ENCODE results near the gene TNFRSF13B. TPM values are rescaled to one million over a fixed set of nuclear protein-coding genes. Genes with fewer than 3 reads are reported as not detected.

TNFRSF13B gene
- total RNA-seq, 1 experiment from 2014 or later = not detected

DNA sequence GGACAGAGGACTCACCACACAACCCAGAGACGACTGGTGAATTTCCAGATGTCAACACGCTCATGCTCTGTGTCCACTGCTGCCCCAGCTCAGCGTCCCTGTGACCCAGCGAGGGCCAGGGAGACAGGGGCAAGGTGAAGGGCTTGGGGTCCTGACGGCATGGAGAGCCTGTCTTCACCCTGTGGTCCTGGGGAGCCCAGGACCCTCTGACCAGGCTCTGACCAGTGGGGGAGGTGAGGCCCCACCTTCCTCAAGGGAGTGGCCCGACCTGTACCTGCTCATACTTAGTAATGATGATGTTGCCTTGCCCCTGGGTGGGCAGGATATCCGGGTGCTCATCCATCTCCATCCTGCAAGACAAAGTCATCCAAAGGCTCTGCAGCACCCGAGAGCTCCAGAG, 39.8 kb downstream of the TNFRSF13B start:
- no peaks in the 10 kb centered on the region for H3K4me1 Mint-ChIP-seq (ENCODE audit: insufficient read depth, unreplicated experiment)
- CTCF ChIA-PET = no interaction called here
- no peak for DNase-seq (ENCODE audit: unreplicated experiment)
- no peak overlapping the region for H3K4me3 Mint-ChIP-seq (ENCODE audit: unreplicated experiment)
- no peak overlapping the region for H3K27ac Mint-ChIP-seq (ENCODE audit: low read depth, unreplicated experiment)
- BruUV-seq (replicated peaks) = no TSS peak
- TF ChIP-seq, protein P1, sequence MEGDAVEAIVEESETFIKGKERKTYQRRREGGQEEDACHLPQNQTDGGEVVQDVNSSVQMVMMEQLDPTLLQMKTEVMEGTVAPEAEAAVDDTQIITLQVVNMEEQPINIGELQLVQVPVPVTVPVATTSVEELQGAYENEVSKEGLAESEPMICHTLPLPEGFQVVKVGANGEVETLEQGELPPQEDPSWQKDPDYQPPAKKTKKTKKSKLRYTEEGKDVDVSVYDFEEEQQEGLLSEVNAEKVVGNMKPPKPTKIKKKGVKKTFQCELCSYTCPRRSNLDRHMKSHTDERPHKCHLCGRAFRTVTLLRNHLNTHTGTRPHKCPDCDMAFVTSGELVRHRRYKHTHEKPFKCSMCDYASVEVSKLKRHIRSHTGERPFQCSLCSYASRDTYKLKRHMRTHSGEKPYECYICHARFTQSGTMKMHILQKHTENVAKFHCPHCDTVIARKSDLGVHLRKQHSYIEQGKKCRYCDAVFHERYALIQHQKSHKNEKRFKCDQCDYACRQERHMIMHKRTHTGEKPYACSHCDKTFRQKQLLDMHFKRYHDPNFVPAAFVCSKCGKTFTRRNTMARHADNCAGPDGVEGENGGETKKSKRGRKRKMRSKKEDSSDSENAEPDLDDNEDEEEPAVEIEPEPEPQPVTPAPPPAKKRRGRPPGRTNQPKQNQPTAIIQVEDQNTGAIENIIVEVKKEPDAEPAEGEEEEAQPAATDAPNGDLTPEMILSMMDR (IDR thresholded peaks at IDR 0.05; ENCODE audit: unreplicated experiment) = no peak
- H3K36me3 Mint-ChIP-seq (ENCODE audit: insufficient read depth, unreplicated experiment) = no peaks in the 10 kb centered on the region
- H3K9me3 Mint-ChIP-seq (ENCODE audit: unreplicated experiment) = no peaks in the 10 kb centered on the region
- POLR2A ChIA-PET = no interaction called here
- intact Hi-C loops (cut with micrococcal nuclease) = no loop called here
- H3K27me3 Mint-ChIP-seq (ENCODE audit: insufficient read depth, unreplicated experiment) = peaks cover 4% of the 10 kb centered on the region

DNA sequence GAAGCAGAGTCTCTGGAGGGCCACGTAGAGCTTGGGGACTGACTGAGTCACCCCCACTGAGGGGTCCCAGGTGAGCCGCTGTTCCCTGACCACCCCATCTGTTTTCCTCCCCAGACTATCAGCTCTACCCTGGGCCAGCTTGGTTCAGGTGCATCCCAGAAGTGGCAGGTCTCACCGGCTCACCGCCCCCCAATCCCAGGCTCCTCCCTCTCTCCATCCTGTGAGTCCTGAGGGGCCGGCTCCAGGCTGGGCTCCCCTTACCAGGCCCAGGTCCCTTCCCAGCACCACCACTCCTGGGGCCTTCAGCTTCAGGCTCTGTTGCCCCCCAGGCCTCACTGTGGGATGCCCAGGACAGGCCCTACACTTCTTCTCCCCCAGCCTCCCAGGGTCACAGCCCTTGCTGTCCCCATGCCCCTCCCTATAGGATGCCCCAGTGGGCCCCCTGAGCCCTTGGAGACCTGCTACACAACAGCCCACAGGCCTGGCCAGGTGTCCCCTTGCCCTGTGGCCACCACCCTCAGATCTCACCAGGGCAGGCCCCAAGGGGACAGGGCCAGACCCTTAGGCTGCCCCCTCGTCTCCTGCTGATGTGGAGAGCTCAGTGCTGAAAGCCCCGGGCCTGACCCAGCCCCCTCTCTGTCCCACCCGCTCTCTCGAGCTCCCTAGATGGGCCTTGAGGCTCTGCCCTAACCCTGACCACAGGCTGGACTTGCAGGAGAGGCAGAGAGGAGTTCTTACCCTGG, 40.4 kb downstream of the TNFRSF13B start:
- no TSS peak for BruUV-seq (replicated peaks)
- no peak for DNase-seq (ENCODE audit: unreplicated experiment)
- POLR2A ChIA-PET = no interaction called here
- TF ChIP-seq, protein P1 (IDR thresholded peaks at IDR 0.05; ENCODE audit: unreplicated experiment) = no peak
- no peaks in the 10 kb centered on the region for H3K27me3 Mint-ChIP-seq (ENCODE audit: insufficient read depth, unreplicated experiment)
- intact Hi-C loops (cut with micrococcal nuclease) = no loop called here
- no peaks in the 10 kb centered on the region for H3K36me3 Mint-ChIP-seq (ENCODE audit: insufficient read depth, unreplicated experiment)
- CTCF ChIA-PET = interaction anchor here (1.2 kb wide), 1 partner anchor 14 kb away, joined by 4 read pairs; no protein-coding TSS in a partner anchor
- H3K4me1 Mint-ChIP-seq (ENCODE audit: insufficient read depth, unreplicated experiment) = no peaks in the 10 kb centered on the region
- H3K9me3 Mint-ChIP-seq (ENCODE audit: unreplicated experiment) = no peaks in the 10 kb centered on the region
- no peak overlapping the region for H3K27ac Mint-ChIP-seq (ENCODE audit: low read depth, unreplicated experiment)
- H3K4me3 Mint-ChIP-seq (ENCODE audit: unreplicated experiment) = no peak overlapping the region

- CTCF ChIA-PET = interaction anchor here (1.2 kb wide), 1 partner anchor 14 kb away, joined by 4 read pairs; no protein-coding TSS in a partner anchor
- H3K4me3 Mint-ChIP-seq (ENCODE audit: unreplicated experiment) = no peak overlapping the region
- POLR2A ChIA-PET = interaction anchor here (0.6 kb wide), 1 partner anchor 795 kb away, joined by 3 read pairs; no protein-coding TSS in a partner anchor
- no peaks in the 10 kb centered on the region for H3K9me3 Mint-ChIP-seq (ENCODE audit: unreplicated experiment)
- H3K27ac Mint-ChIP-seq (ENCODE audit: low read depth, unreplicated experiment) = no peak overlapping the region
- no TSS peak for BruUV-seq (replicated peaks)
- H3K27me3 Mint-ChIP-seq (ENCODE audit: insufficient read depth, unreplicated experiment) = no peaks in the 10 kb centered on the region
- intact Hi-C loops (cut with micrococcal nuclease) = no loop called here
- TF ChIP-seq, protein P1 (IDR thresholded peaks at IDR 0.05; ENCODE audit: unreplicated experiment) = no peak
- H3K36me3 Mint-ChIP-seq (ENCODE audit: insufficient read depth, unreplicated experiment) = no peaks in the 10 kb centered on the region
- H3K4me1 Mint-ChIP-seq (ENCODE audit: insufficient read depth, unreplicated experiment) = no peaks in the 10 kb centered on the region
- no peak for DNase-seq (ENCODE audit: unreplicated experiment)
Observed at GRCh38 chr17:16930571-16931317, 41.2 kb downstream of the TNFRSF13B start.

DNA sequence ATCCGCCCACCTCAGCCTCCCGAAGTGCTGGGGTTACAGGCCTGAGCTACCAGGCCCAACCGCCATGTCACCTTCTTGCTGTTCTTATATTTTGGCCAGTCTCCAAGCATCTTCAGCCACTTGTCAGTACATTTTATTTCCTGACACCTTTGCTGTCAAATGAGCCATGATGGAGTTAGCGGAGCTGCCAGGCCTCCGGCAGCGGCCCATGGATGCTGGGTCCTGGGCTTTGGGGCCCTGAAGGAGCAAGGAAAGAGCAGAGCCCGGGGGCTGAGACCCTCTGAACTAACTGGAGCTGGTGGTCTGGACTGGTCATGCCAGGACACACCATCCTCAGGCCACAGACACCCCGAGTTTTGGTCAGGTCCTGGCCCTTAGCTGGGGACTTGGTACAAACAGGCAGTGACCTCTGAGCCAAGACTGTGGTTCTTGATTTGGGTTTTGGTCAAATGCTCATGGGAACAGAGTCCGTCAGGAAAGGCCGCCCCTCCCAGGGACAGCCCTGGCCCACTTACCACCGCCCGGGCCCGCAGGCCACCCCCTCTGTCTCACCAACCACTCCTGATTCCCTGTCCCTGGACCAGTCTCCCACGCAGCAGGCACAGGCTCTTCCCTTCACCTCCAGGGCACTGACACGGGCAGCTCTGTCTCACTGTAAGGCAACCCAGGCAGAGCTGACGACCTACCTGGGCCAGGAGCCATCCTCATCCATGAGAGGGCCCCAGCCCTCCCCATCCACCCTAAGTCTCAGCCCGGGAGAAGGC, 42.0 kb downstream of the TNFRSF13B start:
- no peaks in the 10 kb centered on the region for H3K4me1 Mint-ChIP-seq (ENCODE audit: insufficient read depth, unreplicated experiment)
- no peak overlapping the region for H3K27ac Mint-ChIP-seq (ENCODE audit: low read depth, unreplicated experiment)
- no peaks in the 10 kb centered on the region for H3K27me3 Mint-ChIP-seq (ENCODE audit: insufficient read depth, unreplicated experiment)
- no TSS peak for BruUV-seq (replicated peaks)
- CTCF ChIA-PET = interaction anchor here (1.2 kb wide), 1 partner anchor 13 kb away, joined by 4 read pairs; no protein-coding TSS in a partner anchor
- TF ChIP-seq, protein P1 (IDR thresholded peaks at IDR 0.05; ENCODE audit: unreplicated experiment) = no peak
- H3K36me3 Mint-ChIP-seq (ENCODE audit: insufficient read depth, unreplicated experiment) = no peaks in the 10 kb centered on the region
- DNase-seq (ENCODE audit: unreplicated experiment) = no peak
- H3K9me3 Mint-ChIP-seq (ENCODE audit: unreplicated experiment) = no peaks in the 10 kb centered on the region
- intact Hi-C loops (cut with micrococcal nuclease) = no loop called here
- POLR2A ChIA-PET = no interaction called here
- no peak overlapping the region for H3K4me3 Mint-ChIP-seq (ENCODE audit: unreplicated experiment)
